Activated CD4-positive, CD25-positive, alpha-beta regulatory T cell treated with anti-CD3 and anti-CD28 coated beads, Interleukin-2, amount 50 U/mL, for 24 hours (primary cell): ENCODE data around the gene FAM204A.

ENCODE experiments used
- ATAC-seq, 2 donors: fragments of 150-1000 bp; cut with Tn5 transposase; one replicate each; pipeline ENCODE4 v1.10.0; 2021; ENCODE audit warnings: mild to moderate bottlenecking in 1 of 2, moderate library complexity in 1 of 2

Gene FAM204A

DNA sequence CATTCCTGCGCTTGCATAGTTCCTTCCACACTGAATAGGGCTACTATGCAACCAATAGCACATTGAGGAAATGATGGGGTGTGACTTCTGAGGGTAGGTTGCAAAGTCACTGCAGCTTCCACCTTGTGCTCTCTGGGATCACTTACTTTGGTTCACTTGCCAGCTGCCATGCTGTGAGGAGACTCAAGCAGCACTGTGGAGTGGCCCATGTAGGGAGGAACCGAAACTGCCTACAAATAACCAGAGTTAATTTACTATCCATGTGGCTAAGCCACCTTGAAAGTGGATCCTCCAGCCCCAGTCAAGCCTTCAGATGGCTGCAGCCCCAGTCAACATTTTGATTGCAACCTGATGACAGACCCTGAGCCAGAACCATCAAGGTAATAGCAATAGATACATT lies 64.3 kb downstream of the FAM204A start:
- ATAC-seq = no peak

DNA sequence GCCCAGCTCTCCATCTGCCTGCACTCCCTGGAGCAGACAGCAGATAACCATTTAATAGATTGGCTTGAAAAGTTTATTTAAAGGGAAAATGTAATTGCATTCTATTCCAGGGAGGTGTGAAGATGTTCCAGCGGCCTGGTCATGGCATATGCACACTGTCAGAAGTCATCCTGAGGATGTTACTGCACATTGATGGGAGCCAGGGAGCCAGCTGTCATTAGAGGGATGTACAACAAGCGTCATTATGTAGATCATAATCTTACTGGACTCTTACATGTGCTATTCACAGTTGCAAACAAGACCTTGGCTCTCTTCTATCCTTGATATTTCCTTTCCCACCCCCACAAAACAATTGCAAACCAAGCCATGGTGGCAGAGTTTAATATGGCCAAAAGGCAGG lies 65.4 kb downstream of the FAM204A start:
- ATAC-seq = no peak

- ATAC-seq = no peak
Observed at GRCh38 chr10:118276204-118276603, 65.9 kb downstream of the FAM204A start.

GRCh38 chr10:118273662-118274061 lies 68.5 kb downstream of the FAM204A start:
- ATAC-seq = no peak

DNA sequence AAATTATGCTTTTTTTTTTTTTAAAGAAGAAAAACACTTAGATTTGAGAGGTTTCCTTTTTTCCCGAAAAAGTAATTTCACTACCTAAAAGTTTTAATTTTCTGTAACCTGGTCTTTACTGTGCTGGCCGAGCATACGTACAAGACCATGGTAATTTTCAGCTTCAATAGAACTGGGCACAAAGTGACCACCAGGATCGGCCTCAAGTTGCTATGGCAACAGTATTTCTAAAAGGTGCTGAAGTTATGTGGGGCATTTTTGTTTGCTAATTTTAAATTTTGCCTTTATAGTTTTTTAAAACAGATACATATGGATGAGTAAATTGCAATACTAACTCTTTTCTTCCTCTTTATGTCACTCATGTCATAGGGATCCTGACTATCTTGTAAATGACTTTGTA lies 69.4 kb downstream of the FAM204A start:
- ATAC-seq = no peak

DNA sequence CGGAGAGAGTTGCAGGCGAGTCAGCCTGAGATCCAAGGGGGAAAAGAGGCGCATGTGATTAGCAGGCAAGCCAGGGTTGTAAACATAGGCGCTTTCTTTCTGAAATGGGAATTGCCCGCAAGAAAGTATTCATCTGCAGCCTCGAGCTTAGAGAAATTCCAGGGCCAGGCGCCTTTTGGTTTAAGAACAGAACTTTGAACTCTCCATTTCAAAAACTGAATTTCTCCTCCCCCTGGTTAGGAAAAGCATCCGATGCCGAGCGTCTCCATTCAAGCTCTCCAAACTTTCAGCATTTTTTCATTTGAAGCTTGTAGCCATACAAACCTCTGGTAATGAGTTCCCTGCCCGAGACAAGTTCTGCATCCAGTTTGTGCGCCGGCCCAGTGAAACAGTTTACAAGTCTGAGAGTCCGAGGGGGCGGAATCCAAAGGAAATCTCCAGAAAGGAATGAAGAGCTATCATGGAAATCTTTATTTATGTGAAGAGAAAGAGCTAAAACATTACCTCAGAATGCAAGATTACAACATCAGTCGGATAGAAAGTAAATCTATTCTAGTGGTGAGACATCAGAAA lies 69.9 kb downstream of the FAM204A start:
- ATAC-seq = no peak

DNA sequence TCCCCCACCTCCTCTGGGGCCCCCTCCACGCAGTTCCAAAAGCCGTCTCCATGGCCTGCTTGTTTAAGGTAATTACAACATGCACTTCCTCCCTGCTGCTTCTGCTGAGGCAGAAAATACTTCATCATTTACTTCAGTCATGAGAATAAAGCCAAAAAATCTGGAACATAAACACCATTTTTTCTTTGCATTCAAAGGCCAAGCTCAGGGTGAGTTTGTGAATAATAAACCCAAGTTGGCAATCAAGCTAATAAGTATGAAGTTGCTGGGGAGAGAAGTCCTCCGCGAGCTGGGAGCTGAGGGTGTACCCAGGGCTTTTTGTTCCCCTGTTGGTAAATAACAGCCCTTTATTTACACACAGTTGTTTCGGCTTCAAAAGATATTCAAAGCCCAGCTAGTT lies 70.5 kb downstream of the FAM204A start:
- ATAC-seq = no peak

GRCh38 chr10:118266098-118266748 lies 75.9 kb downstream of the FAM204A start:
- ATAC-seq = no peak

DNA sequence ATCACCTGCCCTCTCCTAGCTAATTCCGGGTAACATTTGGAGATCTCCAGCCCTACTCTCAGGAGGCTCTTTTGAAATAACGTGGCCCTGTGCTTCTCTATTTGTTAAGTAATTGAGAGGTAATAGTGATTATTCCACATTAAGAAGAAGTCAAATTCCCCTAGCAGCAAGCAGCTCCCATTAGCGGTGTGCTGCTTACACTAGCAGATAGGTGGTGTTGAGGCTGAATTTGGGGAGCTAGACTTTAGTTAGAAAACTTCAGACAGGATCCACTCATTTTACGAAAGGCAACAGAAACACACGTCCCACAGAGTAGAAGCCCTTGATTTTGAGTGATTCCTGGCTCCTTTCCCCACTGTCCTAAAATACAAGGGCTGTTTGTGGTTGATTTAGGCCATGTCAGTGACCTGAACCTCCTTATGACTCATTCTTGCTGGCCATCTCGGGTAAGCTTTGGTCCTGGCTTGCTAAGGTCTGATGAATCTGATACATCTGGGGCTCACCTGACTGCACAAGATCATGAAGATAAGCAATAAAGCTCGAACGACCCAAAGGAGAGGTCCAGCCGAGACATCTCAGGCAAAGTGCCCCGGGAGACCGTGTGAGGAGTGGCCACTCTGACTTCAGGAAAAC lies 77.2 kb downstream of the FAM204A start:
- ATAC-seq = no peak

DNA sequence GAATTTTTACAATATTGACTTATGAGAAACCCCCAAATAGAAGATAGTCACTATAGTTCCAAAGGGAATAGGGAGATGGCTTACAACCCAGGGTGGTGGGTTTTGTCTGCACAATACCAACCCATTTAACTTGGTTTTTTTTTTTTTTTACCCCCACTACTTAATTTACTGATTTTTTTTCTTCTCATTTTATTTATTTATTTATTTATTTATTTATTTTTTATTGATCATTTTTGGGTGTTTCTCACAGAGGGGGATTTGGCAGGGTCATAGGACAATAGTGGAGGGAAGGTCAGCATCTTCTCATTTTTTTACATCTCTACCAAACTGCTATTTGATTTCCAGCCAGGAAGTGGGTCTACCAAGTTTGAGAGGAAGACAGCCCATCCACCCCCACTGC lies 77.9 kb downstream of the FAM204A start:
- ATAC-seq = no peak

DNA sequence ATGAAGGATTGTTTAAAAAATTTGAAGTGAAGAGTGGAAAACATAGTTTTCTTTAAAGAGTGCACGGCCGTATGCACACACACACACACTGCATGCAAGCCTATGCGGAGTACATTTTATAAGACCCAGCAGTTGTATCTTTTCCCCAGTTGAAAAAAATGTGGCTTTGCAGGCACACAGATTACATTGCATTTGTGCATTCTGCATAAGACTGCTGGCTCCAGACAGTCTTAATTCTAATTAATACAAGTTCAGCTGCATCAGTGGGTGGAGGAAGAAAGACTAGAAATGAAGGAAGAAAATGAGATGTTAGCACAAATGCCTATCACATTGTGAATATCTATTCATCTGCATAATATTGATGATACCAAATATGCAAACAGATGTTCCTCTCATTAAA lies 79.6 kb downstream of the FAM204A start:
- ATAC-seq = no peak

GRCh38 chr10:118259288-118259906 lies 82.7 kb downstream of the FAM204A start:
- ATAC-seq = no peak

DNA sequence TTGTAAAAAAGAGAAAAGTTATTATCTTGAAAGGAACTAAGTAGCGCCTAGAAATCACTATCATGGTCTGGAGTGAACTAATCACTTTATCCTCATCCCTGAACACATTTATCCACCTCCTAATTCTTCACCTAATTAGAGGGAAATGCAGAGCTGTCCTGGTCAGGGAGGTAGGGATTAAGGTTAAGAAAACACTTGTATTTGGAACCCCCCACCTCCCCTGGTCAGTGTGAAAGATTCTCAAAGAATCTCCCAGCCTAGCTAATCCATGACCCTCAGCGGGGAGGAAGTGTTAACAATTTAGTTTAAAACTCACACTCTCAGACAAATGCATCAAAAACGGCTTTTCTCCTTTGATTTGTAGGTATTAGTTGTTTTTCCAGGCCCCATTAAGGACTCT lies 83.8 kb downstream of the FAM204A start:
- no peak for ATAC-seq

DNA sequence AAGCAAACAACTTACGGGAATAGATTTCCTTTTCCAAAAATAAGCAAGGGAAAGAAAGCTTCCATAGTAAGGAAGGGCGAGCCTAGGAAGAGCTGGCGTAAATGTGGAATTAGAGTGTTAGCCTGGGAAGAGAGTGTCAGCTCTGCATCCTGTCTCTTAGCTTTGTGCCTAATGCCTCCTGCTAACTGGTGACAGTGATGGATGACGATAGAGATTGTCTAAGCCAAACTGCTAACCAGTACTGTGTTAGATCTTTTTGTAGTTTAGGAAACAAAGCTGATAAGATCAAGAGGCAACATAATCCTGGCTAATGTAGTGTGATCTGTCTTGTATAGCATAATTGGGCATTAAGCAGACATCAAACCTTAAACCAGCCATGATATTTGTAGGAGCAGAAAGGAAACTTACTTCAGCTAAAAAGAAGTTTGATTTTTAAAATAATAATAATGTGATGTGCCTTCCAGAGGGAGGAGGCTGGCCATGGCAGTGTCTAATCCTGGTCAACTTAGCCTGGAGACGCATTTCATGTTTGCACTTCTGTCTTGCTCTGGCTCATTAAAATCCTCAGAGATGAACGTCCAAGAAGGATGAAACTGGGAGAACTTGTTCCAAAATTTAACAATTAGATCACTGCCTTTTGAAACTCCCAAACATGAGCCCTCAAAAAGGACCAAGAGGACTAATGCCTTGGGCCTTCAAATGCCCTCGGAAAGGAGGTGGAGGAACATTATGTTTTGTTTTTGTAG lies 85.1 kb downstream of the FAM204A start:
- ATAC-seq = no peak

GRCh38 chr10:118256209-118256608 lies 85.9 kb downstream of the FAM204A start:
- no peak for ATAC-seq

GRCh38 chr10:118255355-118255754 lies 86.8 kb downstream of the FAM204A start:
- ATAC-seq = no peak

DNA sequence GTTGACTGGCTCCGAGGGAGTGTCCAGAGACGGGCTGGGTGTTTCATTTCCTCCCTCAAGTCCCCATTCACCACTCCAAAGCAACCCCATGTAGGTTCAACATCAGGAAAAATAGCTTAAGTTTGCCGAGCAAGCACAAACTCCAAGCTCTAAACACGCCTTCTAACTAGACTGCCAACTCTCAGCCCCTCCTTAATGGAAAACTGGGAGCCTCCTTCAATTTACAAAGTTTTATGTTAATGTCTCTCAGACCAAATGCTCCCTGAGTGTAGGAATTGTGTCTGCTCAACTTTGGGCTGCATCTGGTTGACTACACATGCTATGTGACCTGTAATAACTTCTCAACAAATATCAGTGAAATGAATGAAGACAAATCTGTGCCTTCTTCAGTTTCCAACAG lies 87.5 kb downstream of the FAM204A start:
- no peak for ATAC-seq

GRCh38 chr10:118253397-118253796 lies 88.7 kb downstream of the FAM204A start:
- ATAC-seq = no peak

- no peak for ATAC-seq
Observed at GRCh38 chr10:118251791-118252190, 90.3 kb downstream of the FAM204A start.

- ATAC-seq = no peak
Observed at GRCh38 chr10:118249714-118250113, 92.4 kb downstream of the FAM204A start.
